ENCODE data around the gene ARSB. TPM values are rescaled to one million over a fixed set of nuclear protein-coding genes. Genes with fewer than 3 reads are reported as not detected.

The ARSB gene
- total and polyA plus RNA-seq, 9 of the 15 experiments (the other 6 are each of a cell fraction or from before 2014, with no cell fraction given): 0.52 to 4.6 (median 2.4) TPM

DNA sequence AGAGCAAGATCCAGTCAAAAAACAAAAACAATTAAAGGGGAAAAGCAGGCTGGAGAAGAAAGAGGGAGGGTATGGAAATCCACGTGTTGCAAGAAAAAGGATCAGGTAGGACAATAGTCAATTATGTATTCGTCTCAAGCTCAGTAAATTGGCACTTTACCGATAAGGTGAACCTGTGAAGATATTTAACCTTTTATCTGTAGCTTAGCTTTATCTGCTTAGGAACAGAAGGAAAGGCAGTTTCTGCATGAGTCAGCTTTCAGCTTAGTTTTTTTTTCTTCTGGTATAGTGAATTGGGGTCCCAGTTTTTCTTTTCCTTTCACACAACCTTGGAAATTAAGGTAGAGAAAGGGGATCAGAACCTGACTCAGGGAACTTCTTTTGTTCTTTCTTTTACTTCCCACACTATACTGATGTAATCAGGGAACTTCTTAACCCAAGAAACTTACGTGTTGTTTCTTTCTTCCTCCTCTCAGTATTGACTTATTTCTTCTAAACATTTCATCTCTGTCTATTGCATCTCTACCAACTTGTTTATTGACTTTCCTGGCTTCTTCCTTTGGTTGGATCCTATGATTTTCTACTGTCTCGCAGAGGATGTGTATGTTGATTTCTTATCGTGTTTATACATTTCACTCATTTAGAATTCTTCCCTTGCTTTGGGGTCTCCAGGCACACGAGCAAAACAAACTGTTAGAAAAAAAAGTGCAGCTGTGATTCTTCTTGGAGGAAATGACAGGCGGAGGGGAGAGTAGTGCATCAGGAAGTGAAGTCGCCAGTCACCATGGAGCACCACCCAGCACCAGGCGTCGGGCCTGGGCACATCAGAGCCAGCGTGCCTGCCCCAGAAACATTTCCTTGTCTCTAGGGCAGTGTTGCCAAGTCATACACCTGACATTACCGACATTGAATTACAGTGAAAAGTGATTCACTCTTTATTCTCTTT lies 213.6 kb downstream of the ARSB start (continued):
- TF ChIP-seq HDAC3 (IDR thresholded peaks at IDR 0.05; ENCODE audit: borderline replicate concordance, partially characterized antibody) (peak; percentile 71), BDP1 (IDR thresholded peaks at IDR 0.05; ENCODE audit: insufficient read depth, insufficient read length) (no peak), MTA1 (IDR thresholded peaks at IDR 0.05; ENCODE audit: borderline replicate concordance) (peak; percentile 84; the same call in 1 of the 2 replicates), ZNF507 (tag; conservative IDR thresholded peaks at IDR 0.05) (no peak), TSHZ1 (CRISPR knock-in tag; IDR thresholded peaks at IDR 0.05) (no peak), HCFC1 (IDR thresholded peaks at IDR 0.05; ENCODE audit: low read depth, low read length) (no peak), CHD4 (IDR thresholded peaks at IDR 0.05; ENCODE audit: insufficient read depth, insufficient replicate concordance, low read depth, low read length, poor library complexity, severe bottlenecking) (no peak), SMARCC2 (IDR thresholded peaks at IDR 0.05; ENCODE audit: low read depth) (peak; percentile 92), ZNF3 (CRISPR knock-in tag; IDR thresholded peaks at IDR 0.05) (no peak), MAFK (IDR thresholded peaks at IDR 0.05; ENCODE audit: low read length) (peak; percentile 80), MIER1 (IDR thresholded peaks at IDR 0.05; ENCODE audit: low read depth) (no peak), TBL1XR1 (IDR thresholded peaks at IDR 0.05; ENCODE audit: low read length in 2 of 2) (peak in 1 of 2 experiments; percentile 80; a peak in 2 of 4 replicates), ZNF41 (CRISPR knock-in tag; conservative IDR thresholded peaks at IDR 0.05) (no peak), BACH1 (tag; IDR thresholded peaks at IDR 0.05) (no peak), ZNF253 (CRISPR knock-in tag; conservative IDR thresholded peaks at IDR 0.05) (no peak), GATAD2B (IDR thresholded peaks at IDR 0.05; ENCODE audit: borderline replicate concordance) (peak; percentile 87), EP400 (IDR thresholded peaks at IDR 0.05) (0 out of 2 replicates have a peak, but pooled peaks have one; percentile 37), RHOXF2B (CRISPR knock-in tag; conservative IDR thresholded peaks at IDR 0.05) (no peak)
- TF ChIP-seq, protein P1, sequence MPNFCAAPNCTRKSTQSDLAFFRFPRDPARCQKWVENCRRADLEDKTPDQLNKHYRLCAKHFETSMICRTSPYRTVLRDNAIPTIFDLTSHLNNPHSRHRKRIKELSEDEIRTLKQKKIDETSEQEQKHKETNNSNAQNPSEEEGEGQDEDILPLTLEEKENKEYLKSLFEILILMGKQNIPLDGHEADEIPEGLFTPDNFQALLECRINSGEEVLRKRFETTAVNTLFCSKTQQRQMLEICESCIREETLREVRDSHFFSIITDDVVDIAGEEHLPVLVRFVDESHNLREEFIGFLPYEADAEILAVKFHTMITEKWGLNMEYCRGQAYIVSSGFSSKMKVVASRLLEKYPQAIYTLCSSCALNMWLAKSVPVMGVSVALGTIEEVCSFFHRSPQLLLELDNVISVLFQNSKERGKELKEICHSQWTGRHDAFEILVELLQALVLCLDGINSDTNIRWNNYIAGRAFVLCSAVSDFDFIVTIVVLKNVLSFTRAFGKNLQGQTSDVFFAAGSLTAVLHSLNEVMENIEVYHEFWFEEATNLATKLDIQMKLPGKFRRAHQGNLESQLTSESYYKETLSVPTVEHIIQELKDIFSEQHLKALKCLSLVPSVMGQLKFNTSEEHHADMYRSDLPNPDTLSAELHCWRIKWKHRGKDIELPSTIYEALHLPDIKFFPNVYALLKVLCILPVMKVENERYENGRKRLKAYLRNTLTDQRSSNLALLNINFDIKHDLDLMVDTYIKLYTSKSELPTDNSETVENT (CRISPR knock-in tag; IDR thresholded peaks at IDR 0.05): no peak
- TF ChIP-seq, protein P2, sequence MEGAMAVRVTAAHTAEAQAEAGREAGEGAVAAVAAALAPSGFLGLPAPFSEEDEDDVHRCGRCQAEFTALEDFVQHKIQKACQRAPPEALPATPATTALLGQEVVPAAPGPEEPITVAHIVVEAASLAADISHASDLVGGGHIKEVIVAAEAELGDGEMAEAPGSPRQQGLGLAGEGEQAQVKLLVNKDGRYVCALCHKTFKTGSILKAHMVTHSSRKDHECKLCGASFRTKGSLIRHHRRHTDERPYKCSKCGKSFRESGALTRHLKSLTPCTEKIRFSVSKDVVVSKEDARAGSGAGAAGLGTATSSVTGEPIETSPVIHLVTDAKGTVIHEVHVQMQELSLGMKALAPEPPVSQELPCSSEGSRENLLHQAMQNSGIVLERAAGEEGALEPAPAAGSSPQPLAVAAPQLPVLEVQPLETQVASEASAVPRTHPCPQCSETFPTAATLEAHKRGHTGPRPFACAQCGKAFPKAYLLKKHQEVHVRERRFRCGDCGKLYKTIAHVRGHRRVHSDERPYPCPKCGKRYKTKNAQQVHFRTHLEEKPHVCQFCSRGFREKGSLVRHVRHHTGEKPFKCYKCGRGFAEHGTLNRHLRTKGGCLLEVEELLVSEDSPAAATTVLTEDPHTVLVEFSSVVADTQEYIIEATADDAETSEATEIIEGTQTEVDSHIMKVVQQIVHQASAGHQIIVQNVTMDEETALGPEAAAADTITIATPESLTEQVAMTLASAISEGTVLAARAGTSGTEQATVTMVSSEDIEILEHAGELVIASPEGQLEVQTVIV (CRISPR knock-in tag; IDR thresholded peaks at IDR 0.05; ENCODE audit: borderline replicate concordance): no peak

Measured in K562 (cell line).